GM21381 (cell line): ENCODE data around the gene SSR1.
A peak's percentile ranks its signal among the peaks of the same experiment; 100 is the strongest.
"Not testable (repeated sequence)": the region's sequence is repeated elsewhere in the genome, so short reads cannot be mapped to it uniquely, and the experiment has no call there.

Experiments
- ATAC-seq: cut with Tn5 transposase; IDR thresholded peaks from one replicate; pipeline ENCODE4 v1.9.1; 2021; ENCODE audit warnings: mild to moderate bottlenecking, moderate library complexity; ENCODE audit not compliant: unreplicated experiment

The SSR1 gene

DNA sequence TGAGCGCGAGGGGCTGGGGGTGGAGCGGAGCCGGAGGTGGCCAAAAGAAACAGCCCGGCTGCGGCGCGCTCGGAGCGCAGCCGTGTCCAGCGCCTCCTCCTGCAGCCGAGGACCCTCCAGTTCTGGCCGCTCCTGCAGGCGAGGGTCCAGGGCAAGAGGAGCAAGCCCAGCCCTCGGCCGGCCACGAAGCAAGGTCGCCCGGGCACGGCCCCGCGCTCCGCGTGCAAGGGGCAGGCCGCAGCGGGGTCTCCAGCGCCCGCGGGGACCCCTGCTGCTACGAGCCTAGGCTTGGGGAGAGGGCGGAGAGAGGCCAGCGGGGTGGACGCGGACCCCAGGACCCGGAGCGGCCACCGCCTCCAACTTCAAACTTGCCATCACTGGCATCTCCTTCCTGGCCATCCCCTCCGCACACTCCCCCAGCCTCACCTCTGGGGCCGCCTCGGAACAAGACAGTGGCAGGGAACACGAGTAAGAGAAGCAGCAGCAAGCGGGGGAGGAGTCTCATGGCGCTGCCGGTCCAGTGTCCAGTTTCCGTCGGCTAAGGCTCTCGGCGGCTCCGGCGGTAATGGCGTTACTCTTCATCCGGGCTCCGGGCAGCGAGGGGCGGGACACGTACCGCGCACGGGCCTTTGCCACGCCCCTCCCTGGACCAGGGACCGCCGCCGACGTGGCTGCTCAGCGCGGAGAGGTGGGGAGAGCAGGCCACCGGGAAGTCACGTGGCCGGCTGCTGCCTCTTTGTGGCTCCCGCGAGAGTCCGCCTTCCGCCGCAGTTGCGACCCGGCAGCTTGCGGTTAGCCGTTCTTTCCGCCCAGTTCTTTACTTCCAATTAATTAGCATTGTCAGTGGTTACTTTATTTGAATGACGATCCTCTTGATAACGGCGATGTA, at the start of gene SSR1:
SSR1 (minus strand) TSS at position 584 of the 889 bp plus-strand sequence; CDS start at position 505, 79 bp downstream.
- peak; percentile 94 for ATAC-seq

DNA sequence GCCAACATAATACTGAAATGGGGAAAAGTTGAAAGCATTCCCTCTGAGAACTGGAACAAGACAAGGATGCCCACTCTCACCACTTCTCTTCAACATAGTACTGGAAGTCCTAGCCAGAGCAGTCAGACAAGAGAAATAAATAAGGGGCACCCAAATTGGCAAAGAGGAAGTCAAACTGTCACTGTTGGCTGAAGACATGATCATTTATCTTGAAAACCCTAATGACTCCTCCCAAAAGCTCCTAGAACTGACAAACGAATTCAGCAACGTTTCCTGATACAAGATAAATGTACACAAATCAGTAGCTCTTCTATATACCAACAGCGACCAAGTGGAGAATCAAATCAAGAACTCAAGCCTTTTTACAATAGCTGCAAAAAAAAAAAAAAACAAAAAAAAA, 38.9 kb upstream of the SSR1 start:
- not testable (repeated sequence) for ATAC-seq

DNA sequence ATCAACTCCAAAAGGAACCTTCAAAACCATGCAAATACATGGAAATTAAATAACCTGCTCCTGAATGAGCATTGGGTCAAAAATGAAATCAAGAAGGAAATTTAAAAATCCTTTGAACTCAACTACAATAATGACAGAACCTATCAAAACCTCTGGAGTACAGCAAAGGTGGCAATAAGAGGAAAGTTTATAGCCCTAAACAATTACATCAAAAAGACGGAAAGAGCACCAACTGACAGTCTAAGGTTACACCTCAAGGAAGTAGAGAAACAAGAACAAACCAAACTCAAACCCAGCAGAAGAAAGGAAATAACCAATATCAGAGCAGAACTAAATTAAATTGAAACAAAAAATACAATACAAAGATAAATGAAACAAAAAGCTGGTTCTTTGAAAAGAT, 37.6 kb upstream of the SSR1 start:
- not testable (repeated sequence) for ATAC-seq

DNA sequence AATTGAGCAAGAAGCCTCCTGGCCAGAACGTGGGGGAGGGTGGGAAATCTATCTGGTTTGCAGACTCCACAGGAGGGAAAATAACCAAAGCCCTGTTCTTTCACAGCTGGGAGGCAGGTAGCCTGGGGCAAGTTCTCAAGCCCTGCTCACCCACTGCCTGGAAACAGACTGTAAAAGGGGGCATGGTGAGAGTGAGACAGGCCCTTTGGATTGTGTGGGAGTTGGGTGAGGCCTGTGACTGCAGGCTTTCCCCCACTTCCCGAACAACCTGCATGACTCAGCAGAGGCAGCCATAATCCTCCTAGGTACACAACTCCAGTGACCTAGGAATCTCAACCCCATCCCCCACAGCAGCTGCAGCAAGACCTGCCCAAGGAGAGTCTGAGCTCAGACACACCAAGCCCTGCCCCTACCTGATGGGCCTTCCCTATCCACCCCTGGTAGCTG, 34.6 kb upstream of the SSR1 start:
- not testable (repeated sequence) for ATAC-seq

DNA sequence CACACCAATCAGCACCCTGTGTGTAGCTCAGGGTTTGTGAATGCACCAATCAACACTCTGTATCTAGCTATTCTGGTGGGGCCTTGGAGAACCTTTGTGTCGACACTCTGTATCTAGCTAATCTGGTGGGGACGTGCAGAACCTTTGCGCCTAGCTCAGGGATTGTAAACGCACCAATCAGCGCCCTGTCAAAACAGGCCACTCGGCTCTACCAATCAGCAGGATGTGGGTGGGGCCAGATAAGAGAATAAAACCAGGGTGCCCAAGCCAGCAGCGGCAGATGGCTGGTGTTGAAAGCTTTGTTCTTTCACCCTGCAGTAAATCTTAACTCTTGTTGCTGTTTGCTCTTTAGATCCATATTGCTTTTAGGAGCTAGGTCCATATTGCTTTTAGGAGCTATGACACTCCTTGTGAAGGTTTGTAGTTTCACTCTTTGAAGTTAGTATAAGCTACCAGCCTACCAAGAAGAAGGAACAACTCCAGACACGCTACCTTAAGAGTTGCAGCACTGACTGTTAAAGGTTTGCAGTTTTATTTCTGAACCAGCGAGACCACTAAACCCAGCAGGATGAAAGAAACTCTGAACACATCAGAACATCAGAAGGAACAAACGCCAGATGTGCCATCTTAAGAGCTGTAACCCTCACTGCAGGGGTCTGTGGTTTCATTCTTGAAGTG, 31.9 kb upstream of the SSR1 start:
- ATAC-seq: not testable (repeated sequence)

DNA sequence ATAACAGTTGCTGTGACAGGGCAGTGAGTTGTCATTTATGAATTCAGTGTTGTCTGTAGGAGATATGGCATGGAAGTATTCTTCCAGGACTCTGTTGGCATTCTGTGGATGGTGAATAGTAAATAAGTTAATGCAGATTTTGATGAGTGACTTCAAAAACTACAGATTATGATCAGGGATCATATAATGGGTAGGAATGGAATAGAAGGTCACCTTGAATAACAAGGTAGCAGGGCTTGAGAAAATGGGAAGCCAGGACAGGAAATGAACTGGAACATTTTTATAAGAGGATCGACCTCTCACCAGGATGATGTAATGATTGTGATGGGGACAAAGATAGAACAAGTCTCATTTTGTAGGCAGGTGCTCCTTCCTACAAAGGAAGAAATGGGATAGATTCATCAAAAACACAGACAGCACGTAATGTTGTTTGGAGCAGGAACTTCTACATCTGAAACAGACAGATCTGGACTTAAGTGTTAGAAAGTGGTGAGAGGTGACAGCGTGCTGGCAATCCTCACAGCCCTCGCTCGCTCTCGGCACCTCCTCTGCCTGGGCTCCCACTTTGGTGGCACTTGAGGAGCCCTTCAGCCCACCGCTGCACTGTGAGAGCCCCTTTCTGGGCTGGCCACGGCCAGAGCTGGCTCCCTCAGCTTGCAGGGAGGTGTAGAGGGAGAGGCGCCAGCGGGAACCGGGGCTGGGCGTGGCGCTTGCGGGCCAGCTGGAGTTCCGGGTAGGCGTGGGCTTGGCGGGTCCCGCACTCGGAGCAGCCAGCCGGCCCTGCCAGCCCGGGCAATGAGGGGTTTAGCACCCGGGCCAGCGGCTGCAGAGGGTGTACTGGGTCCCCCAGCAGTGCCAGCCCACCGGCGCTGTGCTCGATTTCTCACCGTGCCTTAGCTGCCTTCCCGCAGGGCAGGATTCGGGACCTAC, 30.8 kb upstream of the SSR1 start:
- no peak for ATAC-seq

DNA sequence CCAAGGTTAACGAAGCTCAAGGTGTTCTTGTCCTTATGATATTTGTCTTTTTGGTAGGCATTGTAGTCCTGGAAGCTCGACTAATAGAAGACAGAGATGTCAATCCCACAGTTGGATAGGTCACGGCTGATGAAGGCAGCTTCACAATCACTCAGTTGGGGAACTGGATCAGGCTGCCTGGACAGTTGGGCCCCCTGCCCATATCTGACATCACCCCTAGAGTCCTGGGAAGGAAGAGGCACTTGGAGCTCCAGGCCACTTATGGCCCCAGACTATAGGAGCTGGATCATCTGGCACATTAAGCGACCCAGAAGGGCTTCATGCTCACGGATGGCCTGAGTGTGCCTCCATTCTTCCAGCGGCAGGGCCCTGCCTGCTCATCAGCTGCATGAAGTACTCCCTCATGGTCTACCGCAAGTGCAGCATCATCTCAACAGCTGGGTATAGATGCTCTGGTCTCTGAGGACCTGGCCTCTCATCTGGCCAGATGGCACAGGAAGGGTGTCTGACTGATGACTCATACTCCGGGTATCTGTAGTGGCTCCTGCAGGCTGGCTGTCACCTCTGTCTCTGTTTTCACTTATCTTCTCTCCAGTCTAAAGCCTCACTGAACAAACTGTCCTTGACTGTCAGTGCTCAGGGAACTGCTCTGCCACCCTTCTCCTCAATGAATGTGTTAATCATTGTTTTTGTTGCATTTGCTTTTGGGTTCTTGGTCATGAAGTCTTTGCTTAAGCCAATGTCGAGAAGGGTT, 29.2 kb upstream of the SSR1 start:
- no peak for ATAC-seq

DNA sequence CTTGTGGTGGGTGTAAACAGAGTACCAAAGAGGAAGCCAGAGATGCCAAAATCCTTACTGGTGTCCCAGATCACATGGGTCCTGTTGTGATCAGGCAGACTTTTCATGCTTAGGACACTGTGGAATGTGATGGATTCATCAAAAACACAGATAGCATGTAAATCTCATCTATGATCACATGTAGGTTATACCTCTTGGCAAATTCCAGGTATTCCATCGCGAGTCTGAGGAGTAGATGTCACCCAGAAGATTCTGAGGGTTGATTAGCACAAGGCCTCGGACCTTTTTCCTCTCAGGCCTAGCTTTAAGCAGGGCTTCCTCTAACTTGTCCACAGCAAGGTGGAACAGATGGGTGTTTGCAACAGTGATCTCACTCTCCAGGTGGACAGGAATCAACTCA, 28.3 kb upstream of the SSR1 start:
- ATAC-seq: no peak

DNA sequence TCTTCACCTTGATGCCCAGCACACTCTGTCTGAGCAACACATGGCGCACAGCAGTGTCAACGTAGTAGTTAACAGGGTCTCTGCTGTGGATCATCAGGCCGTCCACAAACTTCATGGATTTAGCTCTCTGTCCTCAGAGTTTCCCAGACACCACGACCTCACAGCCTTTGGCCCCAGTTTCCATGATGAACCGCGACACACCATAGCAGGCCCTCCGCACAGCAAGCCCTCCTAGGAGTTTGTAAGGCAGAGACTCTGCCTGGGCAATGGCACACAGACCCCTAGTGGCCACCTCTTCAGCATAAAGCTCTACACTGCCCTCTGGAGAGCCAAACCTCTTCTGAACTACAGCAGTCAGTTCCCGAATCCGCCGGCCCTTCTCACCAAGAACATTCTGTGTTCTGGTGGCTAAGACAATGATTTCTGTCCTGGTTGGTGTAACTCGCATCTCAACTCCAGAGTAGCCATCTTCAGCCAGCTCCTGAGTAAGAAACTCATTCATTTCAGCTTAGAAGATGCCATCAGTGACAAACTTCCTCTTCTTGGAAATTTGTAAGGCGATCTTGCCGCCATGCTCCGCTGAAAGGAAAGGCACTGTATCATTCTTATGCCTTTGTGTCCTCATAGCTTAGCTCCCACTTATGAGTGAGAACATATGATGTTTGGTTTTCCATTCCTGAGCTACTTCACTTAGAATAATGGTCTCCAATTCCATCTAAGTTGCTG, 26.2 kb upstream of the SSR1 start:
- not testable (repeated sequence) for ATAC-seq

DNA sequence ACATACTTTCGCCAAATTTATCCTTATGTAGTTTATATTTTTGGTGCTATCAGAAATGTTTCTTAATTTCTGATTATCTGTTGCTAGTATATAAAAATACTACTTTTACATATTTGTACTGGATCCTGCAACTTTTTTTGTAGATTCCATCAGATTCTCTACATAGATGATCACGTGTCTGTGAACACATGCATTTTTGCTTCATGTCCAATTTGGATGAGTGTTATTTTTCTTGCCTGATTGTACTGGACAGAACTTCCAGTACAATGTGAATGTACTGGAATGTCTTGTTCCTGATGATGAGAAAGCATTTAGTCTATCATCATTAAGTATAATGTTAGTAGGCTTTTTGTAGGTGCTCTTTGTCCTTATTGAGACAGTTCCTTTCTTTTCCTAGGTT, 25.0 kb upstream of the SSR1 start:
- ATAC-seq: no peak

DNA sequence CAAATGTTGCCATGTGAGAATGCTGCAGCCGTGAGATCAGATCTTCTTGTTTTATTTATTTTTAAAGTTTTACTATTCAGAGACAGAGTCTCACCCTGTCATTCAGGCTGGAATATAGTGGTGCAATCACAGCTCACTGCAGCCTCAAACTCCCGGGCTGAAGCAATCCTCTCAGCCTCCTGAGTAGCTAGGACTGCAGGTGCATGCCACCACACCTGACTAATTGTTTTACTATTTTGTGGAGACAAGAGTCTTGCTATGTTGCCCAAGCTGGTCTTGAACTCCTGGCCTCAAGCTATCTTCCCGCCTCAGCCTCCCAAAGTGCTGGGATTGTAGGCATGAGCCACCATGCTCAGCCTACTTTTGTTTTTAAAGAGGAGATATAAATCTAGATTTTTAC, 22.5 kb upstream of the SSR1 start:
- ATAC-seq: no peak

DNA sequence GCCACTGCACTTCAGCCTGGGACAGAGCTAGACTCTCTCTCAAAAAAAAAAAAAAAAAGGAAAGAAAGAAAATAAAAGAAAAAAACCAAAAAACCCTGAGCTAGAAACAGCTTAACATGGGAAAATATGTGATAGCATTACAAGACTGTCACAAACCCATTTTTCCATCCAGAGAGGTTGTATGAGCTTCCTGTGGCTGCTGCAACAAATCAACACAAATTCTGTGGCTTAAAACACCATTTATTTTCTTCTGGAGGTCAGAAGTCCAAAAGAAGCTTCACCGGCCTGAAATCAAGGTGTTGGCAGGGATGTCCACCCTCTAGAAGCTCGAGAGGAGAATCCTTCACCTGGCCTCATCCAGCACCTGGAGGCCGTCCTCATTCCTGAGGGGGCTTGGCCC, 21.7 kb upstream of the SSR1 start:
- no peak for ATAC-seq

DNA sequence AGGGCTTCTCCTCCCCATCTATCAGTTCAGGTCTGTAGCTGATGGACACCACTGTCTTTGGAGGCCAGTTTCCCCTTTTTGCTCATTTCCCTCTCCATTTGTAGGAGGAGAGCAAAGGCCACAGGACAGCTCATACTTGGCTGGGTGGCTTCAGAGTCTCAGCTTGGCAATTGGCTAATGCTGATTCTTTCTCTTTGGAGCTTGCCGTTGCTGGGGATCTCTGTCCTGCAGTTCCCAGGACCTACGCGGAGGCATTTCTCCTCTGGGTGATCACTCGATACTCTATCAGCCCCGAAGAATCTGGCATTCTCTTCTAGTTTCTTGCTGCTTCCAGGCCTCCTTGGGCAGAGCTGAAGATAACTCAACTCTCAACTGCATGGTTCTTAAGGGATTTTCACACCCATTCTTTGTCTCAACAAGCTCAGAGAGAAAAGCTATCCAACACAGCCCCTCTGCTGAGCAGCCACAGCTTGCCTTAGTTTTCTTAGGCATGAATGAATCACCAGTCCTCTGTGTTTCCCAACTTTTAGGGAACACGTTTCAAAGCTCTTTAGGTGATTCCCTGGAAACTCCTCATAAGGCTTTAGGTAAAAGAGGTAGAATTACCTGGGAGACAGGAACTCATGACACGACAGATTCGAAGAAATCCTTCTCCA, 19.2 kb upstream of the SSR1 start:
- ATAC-seq: no peak

DNA sequence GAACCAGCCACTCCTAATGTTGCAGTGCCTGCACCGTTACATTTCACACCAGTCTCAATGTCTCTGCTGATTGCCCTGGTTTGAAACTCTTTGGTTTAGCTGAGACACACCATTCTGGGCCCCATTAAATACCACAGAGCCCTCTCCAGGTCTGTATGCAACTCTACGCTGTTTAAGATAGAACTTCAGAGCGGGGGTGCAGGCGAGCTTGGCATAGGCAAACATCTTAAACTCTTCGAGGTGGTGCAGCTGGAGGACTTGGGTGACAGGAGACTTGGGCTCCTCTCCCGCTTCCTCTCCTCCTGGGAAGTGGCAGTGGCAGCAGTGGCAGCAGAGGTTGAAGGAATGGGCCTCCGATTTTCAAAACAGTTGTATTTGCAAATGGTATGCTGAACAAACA, 18.5 kb upstream of the SSR1 start:
- ATAC-seq: no peak

DNA sequence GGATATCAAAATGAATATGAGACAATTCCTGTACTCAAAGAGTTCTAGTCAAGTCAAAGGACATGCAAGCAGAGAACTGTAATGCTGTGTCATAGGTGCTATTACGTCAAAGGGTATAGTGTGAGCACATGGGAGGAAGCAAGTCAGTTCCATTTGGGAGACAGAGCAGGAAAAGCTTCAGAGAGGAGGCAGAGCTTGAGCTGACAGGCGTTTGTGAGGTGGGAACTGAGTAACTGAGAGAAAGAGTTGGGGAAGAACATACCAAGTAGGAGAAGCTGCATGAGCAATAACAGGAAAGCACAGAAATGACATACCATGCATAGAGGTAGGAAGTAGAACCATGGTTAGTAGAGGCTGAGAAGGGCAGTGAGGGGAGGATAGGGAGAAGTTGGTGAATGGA, 15.2 kb upstream of the SSR1 start:
- ATAC-seq: no peak

DNA sequence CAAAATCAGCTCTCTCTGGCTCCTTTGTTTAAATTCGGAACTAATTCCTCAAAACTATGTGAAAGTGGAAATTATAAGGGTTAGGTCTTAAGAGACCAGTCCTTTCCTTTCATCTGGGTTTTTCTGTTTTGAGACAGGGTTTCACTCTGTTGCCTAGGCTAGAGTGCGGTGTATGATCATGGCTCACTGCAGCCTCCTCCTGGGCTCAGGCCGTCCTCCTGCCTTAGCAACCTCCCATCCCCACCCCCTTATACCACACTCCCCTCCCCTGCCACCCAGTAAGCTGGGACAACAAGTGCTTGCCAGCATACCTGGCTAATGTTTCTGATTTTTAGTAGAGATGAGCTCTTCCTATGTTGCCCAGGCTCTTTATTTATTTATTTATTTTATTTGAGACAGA, 12.8 kb upstream of the SSR1 start:
- ATAC-seq: no peak

DNA sequence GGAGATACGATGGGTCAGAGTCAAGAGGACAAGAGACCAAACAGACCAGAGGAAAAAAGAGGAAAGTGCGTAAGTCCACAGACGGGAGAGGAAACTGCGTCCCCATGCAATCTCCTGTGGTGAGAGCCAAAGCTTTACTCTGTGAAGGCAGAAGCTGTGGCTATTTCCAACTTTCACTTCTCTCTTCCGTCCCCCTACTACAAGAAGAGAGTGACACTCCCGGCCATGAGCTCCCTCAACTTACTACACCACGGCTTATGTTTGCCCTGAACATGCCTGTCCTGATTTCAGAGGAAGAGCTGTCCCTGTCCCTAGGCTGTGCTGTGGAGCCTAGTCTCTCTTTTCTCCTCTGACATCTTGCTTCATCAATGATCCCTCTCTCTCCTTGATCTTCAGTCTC, 11.5 kb upstream of the SSR1 start:
- ATAC-seq: peak; percentile 66

DNA sequence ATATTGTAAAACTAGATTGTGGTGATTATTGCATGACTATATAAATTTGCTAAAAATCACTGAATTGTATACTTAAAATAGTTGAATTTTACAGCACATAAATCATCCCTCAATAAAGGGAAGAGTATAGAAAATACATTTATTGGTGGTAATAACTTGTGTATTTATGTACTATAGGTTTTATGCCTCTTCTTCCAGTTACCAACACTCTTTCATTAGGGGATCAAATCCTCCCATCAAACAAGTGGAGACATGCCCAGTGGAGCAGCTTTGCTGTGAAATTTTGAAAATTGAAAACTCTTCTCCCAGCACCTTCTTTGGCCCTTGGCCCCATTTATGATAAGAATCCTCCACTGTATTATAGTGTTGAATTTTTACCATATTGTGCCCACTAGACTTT, 10.1 kb upstream of the SSR1 start:
- ATAC-seq: no peak

DNA sequence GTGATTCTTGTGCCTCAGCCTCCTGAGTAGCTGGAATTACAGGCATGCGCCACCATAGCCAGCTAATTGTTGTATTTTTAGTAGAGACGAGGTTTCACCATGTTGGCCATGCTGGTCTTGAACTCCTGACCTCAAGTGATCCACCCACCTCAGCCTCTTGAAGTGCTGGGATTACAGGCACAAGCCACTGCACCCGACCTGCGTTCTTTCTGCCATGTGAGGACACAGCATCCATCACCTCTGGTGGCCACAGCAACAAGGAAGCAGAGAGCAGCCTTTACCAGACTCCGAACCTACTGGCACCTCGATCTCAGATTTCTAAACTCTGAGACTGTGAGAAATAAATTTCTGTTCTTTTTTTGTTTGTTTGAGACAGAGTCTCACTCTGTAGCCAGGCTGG, 8.9 kb upstream of the SSR1 start:
- ATAC-seq: not testable (repeated sequence)
